Measurements from ENCODE around the gene MRPL53. TPM values are rescaled to one million over a fixed set of nuclear protein-coding genes. Genes with fewer than 3 reads are reported as not detected.
A peak's percentile ranks its signal among the peaks of the same experiment; 100 is the strongest.

Gene MRPL53
- total and polyA plus RNA-seq, 2 of the 13 experiments (the other 11 are each of a cell fraction or from before 2014, with no cell fraction given): 34.3 to 51.9 TPM

DNA sequence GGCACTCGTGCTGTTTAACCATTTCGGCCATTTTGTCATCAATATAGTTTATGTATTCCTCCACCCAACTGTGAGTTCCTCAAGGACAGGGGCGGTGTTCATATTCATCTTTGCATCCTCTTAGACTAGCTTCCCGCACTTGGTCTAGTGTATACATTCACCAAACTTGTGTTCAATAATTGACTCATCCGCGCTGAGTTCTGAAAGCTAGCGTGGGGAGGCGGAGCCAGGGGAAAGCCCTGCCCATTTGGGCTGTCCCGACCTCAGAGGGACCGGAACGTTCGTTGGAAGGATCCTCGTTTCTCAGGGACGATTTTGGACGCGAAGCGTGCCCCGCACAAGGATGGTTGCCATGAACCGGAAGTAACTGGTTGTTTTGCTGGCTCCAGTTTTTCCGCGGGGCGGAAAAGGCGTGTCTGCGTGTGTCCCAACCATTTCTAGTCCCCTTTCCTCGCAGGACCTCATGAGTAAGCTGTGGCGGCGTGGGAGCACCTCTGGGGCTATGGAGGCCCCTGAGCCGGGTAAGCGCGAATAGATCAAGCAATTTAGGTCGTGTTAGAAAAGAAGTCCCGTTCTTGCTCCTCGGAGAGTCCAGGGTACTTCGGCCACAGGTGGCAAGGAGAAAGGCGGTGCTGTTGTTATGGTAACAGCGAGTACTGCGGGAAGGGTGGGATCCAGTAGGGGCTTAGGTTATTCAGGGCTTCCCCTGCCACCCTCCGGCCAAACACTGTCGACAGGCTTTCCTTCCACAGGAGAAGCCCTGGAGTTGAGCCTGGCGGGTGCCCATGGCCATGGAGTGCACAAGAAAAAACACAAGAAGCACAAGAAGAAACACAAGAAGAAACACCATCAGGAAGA is 17.6 kb downstream of the MRPL53 start, which contains the start of gene INO80B (continued):
- TF ChIP-seq, protein P1, sequence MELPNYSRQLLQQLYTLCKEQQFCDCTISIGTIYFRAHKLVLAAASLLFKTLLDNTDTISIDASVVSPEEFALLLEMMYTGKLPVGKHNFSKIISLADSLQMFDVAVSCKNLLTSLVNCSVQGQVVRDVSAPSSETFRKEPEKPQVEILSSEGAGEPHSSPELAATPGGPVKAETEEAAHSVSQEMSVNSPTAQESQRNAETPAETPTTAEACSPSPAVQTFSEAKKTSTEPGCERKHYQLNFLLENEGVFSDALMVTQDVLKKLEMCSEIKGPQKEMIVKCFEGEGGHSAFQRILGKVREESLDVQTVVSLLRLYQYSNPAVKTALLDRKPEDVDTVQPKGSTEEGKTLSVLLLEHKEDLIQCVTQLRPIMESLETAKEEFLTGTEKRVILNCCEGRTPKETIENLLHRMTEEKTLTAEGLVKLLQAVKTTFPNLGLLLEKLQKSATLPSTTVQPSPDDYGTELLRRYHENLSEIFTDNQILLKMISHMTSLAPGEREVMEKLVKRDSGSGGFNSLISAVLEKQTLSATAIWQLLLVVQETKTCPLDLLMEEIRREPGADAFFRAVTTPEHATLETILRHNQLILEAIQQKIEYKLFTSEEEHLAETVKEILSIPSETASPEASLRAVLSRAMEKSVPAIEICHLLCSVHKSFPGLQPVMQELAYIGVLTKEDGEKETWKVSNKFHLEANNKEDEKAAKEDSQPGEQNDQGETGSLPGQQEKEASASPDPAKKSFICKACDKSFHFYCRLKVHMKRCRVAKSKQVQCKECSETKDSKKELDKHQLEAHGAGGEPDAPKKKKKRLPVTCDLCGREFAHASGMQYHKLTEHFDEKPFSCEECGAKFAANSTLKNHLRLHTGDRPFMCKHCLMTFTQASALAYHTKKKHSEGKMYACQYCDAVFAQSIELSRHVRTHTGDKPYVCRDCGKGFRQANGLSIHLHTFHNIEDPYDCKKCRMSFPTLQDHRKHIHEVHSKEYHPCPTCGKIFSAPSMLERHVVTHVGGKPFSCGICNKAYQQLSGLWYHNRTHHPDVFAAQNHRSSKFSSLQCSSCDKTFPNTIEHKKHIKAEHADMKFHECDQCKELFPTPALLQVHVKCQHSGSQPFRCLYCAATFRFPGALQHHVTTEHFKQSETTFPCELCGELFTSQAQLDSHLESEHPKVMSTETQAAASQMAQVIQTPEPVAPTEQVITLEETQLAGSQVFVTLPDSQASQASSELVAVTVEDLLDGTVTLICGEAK (IDR thresholded peaks at IDR 0.05): peak; percentile 98
- TF ChIP-seq, protein P1 (CRISPR knock-in tag; IDR thresholded peaks at IDR 0.05): peak; percentile 90; the same call in 1 of the 2 replicates
- TF ChIP-seq REL (CRISPR knock-in tag; conservative IDR thresholded peaks at IDR 0.05): no peak
- no peak for TF ChIP-seq GRHL1 (CRISPR knock-in tag; conservative IDR thresholded peaks at IDR 0.05)
- no peak for TF ChIP-seq ZNF225 (CRISPR knock-in tag; IDR thresholded peaks at IDR 0.05)
- no peak for TF ChIP-seq PRMT3 (CRISPR knock-in tag; IDR thresholded peaks at IDR 0.05; ENCODE audit: borderline replicate concordance, low read depth)
- TF ChIP-seq RARG (CRISPR knock-in tag; IDR thresholded peaks at IDR 0.05; ENCODE audit: low read depth): no peak
- TF ChIP-seq STAT5B (CRISPR knock-in tag; IDR thresholded peaks at IDR 0.05): no peak; the same call in 1 of the 2 replicates
- TF ChIP-seq ZNF775 (CRISPR knock-in tag; IDR thresholded peaks at IDR 0.05; ENCODE audit: borderline replicate concordance): no peak; the same call in 1 of the 2 replicates
- TF ChIP-seq MXD1 (CRISPR knock-in tag; IDR thresholded peaks at IDR 0.05): peak; percentile 91
- TF ChIP-seq ZNF878 (CRISPR knock-in tag; IDR thresholded peaks at IDR 0.05): peak; percentile 2; the same call in 1 of the 2 replicates
- TF ChIP-seq SPEN (CRISPR knock-in tag; IDR thresholded peaks at IDR 0.05; ENCODE audit: low read depth): peak; percentile 95
- no peak; the same call in 1 of the 2 replicates for TF ChIP-seq ZNF629 (CRISPR knock-in tag; conservative IDR thresholded peaks at IDR 0.05)
- TF ChIP-seq, protein P2, sequence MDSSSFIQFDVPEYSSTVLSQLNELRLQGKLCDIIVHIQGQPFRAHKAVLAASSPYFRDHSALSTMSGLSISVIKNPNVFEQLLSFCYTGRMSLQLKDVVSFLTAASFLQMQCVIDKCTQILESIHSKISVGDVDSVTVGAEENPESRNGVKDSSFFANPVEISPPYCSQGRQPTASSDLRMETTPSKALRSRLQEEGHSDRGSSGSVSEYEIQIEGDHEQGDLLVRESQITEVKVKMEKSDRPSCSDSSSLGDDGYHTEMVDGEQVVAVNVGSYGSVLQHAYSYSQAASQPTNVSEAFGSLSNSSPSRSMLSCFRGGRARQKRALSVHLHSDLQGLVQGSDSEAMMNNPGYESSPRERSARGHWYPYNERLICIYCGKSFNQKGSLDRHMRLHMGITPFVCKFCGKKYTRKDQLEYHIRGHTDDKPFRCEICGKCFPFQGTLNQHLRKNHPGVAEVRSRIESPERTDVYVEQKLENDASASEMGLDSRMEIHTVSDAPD (CRISPR knock-in tag; IDR thresholded peaks at IDR 0.05): peak; percentile 71; the same call in 1 of the 2 replicates

Data from HepG2 (cell line).